ENCODE data around the gene CRACDL.
A peak's percentile ranks its signal among the peaks of the same experiment; 100 is the strongest.

The CRACDL gene

DNA sequence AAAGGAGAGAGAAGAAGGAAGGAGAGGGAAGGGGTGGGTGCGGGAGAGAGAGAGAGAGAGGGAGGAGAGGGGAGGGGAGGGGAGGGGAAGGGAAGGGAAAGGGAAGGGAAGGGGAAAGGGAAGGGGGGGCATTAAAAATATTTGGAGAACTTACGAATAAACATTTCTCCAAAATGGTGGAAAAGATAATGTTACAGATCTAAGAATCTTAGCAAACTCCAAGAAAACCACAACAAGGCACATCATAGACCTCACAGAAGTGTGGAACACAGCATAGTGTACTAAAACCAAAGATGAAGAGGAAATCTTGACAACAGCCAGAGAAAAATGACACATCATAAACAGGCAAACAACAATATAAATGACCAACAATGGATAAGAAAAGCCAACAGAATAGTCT, 83.1 kb downstream of the CRACDL start:
- no peak for DNase-seq

DNA sequence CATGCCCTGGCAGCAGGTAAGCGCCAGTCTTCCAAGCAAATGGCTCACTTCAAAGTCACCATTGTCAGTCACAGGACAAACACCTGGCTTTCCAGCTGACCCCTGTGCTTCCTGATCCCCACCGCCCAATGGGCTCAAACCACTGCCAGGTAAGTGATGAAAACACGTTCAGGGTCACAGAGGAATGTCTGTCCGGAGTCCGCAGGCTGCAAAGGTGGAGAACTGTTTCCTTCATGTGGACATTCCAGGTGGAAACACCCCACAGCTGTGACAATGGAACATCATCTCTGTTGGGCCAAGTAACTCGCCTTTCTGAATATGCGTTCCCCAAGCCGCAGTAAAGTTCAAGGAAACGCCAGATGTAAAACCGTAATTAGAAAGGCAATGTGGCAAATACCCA, 86.0 kb downstream of the CRACDL start:
- DNase-seq: no peak

DNA sequence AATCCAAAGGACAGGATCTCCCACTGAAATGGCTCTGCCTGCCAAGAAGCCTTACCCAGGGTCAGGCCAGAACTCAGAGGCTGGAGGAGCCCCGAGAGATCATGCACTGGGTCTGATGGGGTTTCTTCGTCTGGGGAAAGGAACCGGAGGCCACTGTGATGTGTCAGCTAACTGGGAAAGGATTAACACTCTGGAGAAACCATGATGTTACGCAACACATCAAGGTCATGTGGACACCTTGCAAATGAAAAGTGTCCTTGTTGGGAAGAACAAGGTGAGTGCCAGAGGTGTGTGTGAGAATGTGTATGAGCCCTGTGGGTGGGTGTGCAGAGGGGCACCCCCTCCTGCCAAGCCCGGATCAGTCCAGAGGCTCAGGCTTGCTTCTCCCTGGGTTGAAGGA, 86.9 kb downstream of the CRACDL start:
- no peak for DNase-seq

DNA sequence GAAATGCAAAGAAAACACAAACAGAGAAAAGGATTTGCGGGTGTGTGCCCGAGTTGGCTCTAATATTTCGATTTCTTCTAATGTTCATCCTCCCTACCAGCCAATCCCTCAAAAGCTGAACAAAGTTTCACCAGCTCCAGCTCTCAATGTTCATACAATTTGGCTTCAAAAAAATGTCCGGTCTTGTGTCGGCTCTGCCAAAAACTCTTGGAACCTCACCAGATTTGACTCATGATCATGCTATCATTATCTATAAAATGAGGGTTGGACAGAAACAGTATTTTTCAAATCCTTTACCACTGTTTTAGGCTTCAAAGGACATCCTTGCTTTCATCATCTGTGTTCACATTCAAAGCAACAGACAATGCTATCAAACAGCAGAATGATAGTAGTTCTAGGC, 88.2 kb downstream of the CRACDL start:
- DNase-seq: no peak

DNA sequence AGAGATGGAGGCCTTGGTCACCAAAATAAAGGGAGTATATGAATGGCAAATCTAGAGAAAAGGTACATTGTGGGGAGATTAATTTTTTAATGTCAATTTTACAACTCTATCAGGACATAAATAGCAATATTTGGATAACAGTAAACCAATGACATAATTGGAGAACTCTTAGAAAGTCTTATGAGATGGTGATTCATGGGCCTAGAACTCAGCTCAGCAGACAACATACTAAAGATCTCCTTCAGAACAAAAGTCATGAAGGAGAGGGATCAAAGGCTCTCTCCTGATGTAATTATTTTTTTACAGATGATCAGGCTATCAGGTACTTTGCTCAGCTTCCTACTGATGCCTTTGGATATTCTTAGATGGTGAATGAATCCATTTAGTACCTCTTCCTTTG, 90.0 kb downstream of the CRACDL start:
- no peak for DNase-seq

DNA sequence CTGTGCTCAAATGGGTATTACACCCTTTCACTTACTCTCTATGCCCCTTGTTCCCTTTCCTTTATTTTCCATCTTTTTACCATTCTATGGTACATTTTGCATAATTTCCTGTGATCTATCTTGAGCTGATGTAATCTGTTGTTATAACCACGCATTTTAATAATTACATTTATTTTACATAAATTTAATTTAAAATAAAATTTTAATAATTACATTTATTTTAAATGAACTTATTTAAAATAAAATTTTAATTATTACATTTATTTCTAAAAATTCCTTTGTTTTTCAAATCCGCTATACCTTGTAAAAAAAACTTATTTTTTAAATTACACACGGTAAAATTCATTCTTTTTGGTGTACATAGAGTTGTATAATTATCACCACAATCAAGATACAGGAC, 93.9 kb downstream of the CRACDL start:
- no peak for DNase-seq

DNA sequence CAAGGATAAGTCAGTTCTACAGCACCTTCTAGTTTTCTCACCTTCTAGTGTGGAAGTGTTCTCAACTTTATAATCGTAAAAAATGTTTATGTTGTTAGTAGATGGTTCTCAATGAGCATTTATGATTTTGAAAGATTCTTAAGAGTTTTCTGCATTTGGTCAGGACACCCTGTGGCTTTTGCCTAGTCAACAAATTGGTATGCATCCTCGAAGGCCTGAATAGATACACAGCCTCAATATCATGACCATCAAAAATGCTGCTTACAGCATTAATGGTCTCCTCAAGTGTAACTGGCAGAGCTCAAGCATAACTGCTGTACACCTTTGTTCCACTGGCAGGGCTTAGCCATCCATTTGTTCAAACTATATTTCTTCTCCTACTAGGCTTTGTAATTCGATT, 96.7 kb downstream of the CRACDL start:
- DNase-seq: no peak

DNA sequence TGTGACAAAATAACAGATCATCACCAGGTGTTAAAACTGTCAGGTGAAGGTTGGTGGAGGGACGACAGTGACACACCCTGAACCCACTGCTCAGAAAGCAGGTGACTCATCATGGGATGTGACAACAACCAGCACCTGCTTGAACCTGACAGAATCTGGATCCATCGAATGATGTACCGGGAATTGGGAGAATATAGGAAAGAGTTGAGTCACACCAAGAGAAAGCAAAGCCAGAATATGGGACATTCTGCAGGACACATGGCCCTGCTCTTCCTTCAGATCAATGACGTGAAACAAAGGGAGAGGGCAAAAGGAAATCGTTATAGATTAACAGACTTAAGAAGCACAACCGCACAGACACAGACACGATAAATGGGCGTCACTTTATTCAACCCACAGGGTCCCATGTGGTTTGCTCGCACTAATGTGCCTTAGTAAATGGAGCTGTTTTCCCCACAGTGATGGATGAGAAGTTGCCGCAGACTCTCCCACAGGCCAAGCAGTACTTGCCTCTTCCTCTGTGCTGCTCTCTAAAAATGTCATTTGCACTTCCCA, 100.1 kb downstream of the CRACDL start:
- peak; percentile 52 for DNase-seq

DNA sequence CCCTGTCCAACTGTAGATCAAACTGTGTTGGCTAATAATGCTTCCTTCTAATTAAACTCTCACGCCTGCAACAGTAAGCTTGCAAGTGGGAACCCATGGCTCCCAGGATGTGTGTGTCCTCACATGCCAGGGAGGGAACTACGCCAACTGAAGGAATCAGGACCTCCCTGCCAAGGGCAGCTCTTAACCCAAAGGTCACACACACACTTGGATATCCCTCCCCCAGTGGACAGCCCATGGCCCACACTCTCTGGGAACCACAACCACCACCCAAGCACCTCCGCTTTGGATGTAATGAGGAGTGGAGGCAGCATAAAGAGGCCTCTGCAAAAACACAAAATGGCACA, 102.1 kb downstream of the CRACDL start:
- DNase-seq: no peak

DNA sequence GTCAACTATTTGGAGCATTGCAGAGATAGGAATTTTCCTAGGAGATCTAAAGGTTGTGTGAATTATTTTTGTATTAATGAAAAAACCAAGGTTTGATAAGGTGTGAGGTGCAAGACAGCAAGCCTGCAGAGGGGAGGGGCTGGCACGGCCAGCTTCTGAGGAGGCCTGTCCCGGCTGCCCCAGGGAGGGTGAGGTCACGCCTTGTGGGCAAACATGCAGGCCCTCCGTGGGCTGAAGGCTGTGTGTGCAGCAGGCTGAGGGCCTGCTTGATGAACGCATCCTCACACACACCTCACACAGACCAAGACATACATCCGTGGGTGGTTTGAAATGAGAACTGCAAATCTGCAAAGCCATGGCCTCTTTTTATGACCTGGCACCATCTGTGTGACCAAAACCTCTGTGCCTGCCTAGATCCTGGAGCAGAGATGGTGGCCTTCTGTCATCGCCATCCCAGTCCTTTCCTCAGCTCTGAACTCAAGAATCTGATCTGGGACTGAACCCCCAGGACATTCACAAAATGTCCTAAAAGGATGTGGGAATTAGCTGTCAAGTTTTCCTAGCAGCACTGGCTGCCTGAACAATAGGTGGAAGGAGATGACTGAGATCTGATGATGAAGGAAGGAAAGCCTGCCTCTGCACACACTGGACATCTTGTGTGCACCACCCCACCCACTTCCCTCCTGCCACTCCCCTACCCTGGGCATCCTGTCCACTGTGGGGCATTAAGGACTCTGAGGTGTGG, 102.7 kb downstream of the CRACDL start:
- no peak for DNase-seq

DNA sequence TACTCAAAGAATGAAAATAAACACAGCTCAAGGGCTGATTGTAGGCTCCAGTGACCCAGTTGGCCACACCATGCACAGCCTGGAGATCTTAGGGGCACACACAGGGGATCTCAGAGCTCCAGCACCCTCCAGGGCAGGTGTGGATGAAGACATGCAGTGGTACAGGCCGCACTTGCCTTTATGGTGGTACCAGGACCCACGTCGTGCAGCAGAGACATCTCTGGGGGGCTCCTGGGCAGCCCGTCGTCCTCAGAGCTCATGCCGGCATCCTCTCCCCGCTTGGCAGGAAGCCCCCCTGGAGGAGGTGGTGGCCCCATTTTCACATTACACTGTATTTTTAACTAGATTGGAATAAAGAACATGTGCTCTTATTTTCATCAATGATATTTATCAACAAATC, 103.9 kb downstream of the CRACDL start:
- DNase-seq: no peak

DNA sequence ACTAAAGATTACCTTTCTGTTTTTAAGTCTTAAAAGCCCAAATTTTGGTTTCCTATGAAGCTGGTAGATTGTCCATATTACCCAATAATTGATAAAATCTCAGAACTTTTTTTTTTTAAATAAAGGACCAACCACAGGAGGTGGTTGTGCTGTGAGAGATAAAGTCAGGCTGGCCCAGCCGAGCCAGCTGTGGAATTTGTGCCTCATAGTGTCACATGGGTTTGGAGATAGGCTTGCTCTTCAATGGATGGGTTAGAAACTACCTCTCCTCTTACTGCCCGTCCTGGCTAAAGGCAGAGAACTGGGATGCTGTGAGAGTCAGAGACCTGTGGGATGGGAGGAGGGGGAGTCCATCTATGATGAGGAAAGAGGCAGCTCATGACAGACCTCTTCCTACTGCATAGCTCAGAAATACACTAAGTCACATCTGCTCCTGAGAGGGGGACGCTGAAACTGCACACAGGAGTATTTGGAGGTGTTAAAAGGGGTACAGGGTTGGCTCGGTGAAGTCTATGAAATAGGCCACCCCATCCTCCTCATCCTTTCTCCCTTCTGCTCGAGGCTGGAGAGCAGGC, 105.4 kb downstream of the CRACDL start:
- no peak for DNase-seq

DNA sequence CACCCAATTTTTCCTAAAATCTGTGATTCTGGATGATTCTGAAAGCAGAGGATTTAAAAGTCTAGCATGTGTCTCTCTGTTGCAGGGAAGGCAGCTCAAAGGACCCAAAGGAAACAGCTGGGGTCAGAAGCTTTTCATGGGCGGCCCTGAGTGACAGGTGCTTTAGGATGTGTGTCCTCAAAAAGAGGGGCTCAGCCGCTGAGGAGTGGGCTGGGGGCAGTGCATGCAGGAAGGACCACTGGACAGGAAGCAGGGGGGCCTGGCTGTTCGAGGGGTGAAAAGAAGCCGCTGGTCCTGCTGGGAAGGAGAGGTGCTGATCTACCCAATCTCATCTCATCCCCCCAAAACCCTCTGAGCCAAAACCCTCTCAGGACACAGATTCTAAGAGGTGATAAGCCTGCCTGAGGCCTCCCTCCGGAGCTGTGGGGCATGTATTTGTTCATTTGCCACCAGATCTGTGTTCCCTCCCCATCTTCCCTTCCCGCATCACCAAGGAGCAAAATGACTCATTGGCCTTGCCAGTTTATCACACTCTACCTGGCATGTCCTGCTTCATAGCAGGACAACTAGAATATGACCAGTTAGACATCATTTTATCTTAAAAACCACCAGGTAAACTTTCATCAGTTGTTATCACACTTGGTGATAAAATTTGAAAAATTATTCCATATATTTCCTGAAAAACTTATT, 106.3 kb downstream of the CRACDL start:
- DNase-seq: no peak

DNA sequence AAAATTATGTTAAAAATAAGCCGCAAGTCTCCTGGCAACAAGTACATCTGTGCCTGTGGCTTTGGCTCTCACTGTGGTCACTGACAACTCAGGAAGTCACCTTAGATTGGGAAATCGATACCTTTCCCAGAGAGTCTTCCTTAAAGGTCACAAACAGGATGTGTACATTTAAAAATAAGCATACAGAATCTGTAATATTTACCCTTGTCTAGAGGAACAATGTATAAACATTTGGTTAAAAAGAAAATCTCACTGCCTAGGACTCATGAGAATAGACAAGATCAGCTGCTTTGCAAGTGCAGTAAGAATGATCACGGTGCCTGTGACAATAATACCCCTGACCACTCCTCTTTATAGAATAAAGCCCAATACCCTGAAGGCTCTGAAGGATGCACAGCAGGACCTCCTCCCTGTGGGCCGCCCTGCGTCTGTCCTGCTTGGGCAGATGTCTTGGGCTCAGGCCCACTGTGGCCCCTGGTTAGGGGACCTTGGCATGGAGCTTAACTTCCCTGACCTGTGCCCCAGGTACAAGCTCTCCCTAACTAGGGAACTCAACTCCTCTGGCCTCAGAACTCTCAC, 107.1 kb downstream of the CRACDL start:
- DNase-seq: no peak

DNA sequence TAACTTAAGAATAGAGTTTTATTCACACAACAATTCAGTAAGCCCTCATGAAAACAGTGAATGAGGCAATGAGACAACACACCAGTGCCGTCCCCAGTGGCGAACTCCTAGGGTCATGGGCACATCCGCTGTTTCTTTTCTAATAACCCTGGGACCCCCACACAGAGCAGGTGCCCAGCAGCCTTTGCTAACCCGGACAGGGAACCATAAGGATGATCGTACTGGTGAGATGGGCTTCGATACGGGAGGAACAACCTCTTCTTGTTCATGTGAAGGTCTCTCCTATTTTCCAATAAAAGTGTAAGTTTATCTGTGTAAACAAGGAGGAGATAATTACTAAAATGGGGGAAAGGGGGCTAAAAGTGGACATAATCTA, 107.7 kb downstream of the CRACDL start:
- DNase-seq: no peak

DNA sequence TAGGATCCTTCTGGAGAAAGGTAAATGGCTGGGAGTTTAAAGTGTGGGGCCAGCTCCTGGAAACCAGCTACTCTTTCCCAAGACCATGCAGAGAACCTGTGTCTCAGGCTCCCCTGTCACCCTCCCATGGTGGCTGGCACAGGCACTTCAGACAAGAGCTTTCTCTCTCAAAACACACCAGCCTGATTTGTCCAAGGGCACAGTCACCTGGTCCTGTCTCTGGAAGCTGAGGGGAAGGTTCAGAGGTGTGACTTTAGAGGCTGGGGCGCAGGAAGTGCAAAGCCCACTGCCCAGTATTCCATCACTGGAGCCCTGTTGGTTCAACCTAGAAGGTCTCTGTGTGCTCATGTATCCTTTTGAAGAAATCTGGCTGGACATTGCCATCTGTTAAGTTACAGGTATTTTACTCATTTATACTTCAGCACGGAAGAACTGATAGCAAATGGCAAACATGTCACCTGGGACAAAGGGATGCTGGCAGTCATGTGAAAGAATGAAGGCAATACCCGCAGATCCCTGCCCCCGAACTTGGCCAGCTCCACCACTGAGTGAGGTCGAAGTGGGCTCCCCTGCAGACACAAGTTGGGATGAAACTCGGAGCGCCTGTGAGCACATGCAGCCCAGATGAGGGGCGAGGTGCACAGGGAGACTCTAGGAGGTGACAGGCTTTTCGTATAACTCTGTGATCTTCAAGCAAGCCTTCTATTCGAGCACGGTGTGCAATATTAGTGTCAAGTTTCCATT, 108.2 kb downstream of the CRACDL start:
- no peak for DNase-seq

DNA sequence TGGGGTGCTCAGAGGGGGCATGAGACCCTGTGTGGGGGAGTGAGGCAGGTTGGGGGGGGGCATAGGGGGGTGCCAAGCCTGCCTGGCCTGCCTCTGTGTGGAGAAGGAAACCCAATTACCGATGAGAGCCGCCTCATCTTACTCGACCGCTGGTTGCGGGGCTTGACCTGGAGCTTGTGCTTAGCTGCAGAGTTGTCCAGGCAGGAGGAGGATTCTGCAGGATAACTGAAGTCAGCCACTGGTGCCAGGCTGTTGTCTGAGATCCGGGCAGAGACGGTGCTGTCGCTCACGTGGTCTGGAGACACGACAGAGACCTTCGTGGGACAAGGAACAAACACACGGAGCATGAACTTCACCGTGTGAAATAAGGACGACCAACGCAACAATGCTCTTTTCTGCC, 109.2 kb downstream of the CRACDL start:
- no peak for DNase-seq

DNA sequence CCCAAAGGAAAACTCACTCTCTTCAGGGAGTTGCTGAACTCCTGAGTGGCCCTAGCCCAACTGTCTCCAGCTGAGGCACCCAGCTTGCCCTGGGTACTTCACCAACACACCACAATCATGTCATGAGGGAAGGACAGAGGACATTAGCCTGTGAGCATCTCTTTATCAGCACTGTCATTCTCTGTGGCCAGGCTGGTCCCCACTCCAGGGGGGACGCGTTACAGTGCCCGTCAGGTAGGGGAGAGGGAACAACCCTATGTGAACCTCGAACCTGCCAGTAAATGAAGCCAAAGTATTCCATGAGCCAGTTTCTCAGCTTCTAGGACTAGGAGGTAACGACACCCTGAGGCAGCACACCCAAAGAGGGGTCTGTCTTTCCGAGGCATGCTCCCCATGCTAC, 110.2 kb downstream of the CRACDL start:
- no peak for DNase-seq

DNA sequence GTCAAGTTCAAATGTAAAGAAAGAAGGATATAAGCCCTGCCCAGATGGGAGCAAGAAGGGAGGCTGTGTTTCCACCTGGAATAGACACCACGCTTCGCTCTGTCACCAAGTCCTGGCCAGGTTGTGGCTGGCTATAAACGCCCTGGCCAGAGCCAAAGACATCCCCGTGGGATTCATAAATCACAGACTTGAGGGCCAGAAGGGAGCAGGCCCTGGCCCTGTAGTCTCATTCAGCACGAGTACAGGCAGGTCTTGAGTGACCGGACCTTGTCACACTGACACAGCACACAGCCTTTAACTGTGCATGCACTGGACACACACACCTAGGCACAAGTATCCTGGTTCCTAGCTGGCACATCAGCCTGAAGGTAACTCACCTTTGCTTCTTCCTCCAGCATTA, 110.6 kb downstream of the CRACDL start:
- DNase-seq: no peak

DNA sequence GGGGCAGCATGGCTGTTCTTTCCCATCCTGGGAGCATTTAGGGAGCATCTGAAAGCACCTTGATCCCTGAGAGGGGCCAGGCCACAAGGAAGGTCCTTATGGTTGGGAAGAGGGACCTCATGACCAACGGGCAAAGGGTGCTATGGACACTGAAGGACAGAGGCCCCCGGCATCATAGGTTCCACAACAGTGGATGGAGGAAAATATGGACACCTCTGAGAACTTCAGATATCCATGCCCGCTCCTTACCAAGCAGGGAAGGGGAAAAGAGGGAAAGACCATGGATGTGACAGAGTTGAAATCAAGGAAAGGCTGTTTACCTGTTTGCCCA, 111.0 kb downstream of the CRACDL start:
- no peak for DNase-seq

DNA sequence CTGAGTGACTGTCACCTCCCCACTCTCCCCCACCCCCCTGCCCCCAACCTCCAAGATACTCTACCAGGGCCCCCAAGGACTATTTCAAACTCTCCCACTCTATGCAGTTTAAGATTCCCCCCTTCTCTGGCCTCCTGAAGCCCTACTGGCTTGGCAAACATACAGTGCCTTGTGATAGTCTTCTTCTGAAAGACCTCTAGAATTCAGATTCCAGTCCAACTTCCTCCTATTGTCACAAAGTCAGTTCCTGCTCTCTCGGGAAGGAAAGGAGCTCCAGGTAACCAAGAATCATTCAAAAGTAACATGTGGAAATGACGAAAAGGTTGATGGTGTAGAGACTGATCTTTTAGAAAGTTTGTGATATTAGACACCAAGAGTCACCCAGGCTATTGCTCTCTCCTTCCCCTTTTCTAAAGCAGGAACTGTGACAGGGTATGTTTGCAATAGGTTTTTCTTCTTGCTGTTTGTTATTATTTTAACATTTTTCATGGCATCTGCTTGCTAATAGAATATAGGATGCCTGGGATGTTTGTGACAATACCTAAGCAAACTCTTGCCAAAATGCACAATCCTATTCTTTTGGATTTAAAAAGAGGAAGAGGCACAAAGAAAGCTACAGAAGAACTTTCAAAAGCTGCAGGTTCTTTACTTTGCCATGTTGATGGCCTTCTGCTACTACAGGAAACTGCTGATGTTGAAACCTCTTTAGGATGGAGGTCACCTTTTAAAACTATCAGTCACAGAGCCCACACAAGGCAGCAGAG, 111.6 kb downstream of the CRACDL start:
- no peak for DNase-seq
